Left ventricle myocardium inferior (tissue), 1 donor: Measurements from ENCODE around the gene FAM117A. TPM values are rescaled to one million over a fixed set of nuclear protein-coding genes. Genes with fewer than 3 reads are reported as not detected.
A peak's percentile ranks its signal among the peaks of the same experiment; 100 is the strongest.

Source experiments
- DNase-seq: peaks from one replicate; pipeline ENCODE4 v3.0.0-alpha.2; 2020
- H3K27ac ChIP-seq: fragments of 200-600 bp; replicated peaks from 2 replicates; pipeline ENCODE4 v1.8.0; 2021
- H3K27me3 ChIP-seq: fragments of 200-600 bp; 2 replicates; pipeline ENCODE4 v1.8.0; 2021; ENCODE audit warnings: low read depth
- H3K36me3 ChIP-seq: fragments of 200-600 bp; 2 replicates; pipeline ENCODE4 v1.8.0; 2021
- H3K4me1 ChIP-seq: fragments of 200-600 bp; 2 replicates; pipeline ENCODE4 v1.8.0; 2021
- H3K4me3 ChIP-seq: fragments of 200-600 bp; 2 replicates; pipeline ENCODE4 v1.8.0; 2021; ENCODE audit warnings: mild to moderate bottlenecking, moderate library complexity
- H3K9me3 ChIP-seq: fragments of 200-600 bp; replicated peaks from 2 replicates; pipeline ENCODE4 v1.8.0; 2021
- CTCF ChIP-seq: fragments of 200-600 bp; IDR thresholded peaks from 2 replicates; pipeline ENCODE4 v1.8.0; 2021; ENCODE audit warnings: antibody characterized with exemption, mild to moderate bottlenecking, borderline replicate concordance
- intact Hi-C: fragments of 100-400 bp; cut with micrococcal nuclease; formaldehyde crosslinking; loops from one replicate; pipeline ENCODE4 v1.11.0; 2022
- total RNA-seq: library from RNA; stranded (reverse); fragmentation: NEBNext Ultra II Directional; extraction: Animal tissue kit (Norgen Biotek cat#: 25700); gene quantifications from one replicate; pipeline ENCODE4 v1.2.1, GENCODE V29; 2021
- donor health status: DM: no; HTN: yes; CAD: no; lungs with severe emphysema.

FAM117A gene
- total RNA-seq, 1 donor from 2014 or later: 12.8 TPM

GRCh38 chr17:49708515-49709183 is 55.3 kb downstream of the FAM117A start:
- H3K4me1 ChIP-seq: peaks cover 44% of the 10 kb centered on the region
- intact Hi-C loops: loop anchor here (5.0 to 10.0 kb wide), 2 partner anchors 74 to 146 kb away; no protein-coding TSS in a partner anchor
- peaks cover 46% of the 10 kb centered on the region for H3K36me3 ChIP-seq
- TF ChIP-seq CTCF: no peak
- peak overlapping the region; percentile 99 for H3K4me3 ChIP-seq
- DNase-seq: no peak
- H3K9me3 ChIP-seq: no peaks in the 10 kb centered on the region
- no peaks in the 10 kb centered on the region for H3K27me3 ChIP-seq
- H3K27ac ChIP-seq: peak overlapping the region; percentile 94

GRCh38 chr17:49707608-49708514 is 56.1 kb downstream of the FAM117A start, which contains the start of gene SLC35B1:
TSS of gene SLC35B1 (minus strand) at chr17:49707964. CDS start at chr17:49707833, 131 bp downstream.
- no peaks in the 10 kb centered on the region for H3K27me3 ChIP-seq
- peak; percentile 79 for TF ChIP-seq CTCF
- H3K4me3 ChIP-seq: peak within 1 kb of the TSS; percentile 99
- peaks cover 51% of the 10 kb centered on the region for H3K36me3 ChIP-seq
- H3K4me1 ChIP-seq: peaks cover 47% of the 10 kb centered on the region
- H3K27ac ChIP-seq: peak within 1 kb of the TSS; percentile 94
- H3K9me3 ChIP-seq: no peaks in the 10 kb centered on the region
- intact Hi-C loops: loop anchor here (5.0 to 10.0 kb wide), 2 partner anchors 74 to 147 kb away; no protein-coding TSS in a partner anchor
- peak; percentile 100 for DNase-seq

- TF ChIP-seq CTCF: no peak
- Histone ChIP-seq H3K4me1 (peaks cover 47% of the 10 kb centered on the region), H3K4me3 (peak overlapping the region; percentile 99), H3K27ac (peak overlapping the region; percentile 94), H3K27me3 (no peaks in the 10 kb centered on the region), H3K36me3 (peaks cover 51% of the 10 kb centered on the region), H3K9me3 (no peaks in the 10 kb centered on the region)
- no peak for DNase-seq
- intact Hi-C loops: loop anchor here (5.0 to 10.0 kb wide), 2 partner anchors 75 to 148 kb away; no protein-coding TSS in a partner anchor
These were observed 56.7 kb downstream of the FAM117A start for GRCh38 chr17:49707246-49707607.

- intact Hi-C loops: loop anchor here (5.0 to 10.0 kb wide), 2 partner anchors 77 to 150 kb away; no protein-coding TSS in a partner anchor
- Histone ChIP-seq H3K27ac (no peak overlapping the region), H3K9me3 (no peaks in the 10 kb centered on the region), H3K27me3 (no peaks in the 10 kb centered on the region), H3K4me3 (no peak overlapping the region), H3K36me3 (peaks cover 58% of the 10 kb centered on the region), H3K4me1 (peaks cover 49% of the 10 kb centered on the region)
- DNase-seq: no peak
- no peak for TF ChIP-seq CTCF
These were observed 58.7 kb downstream of the FAM117A start for GRCh38 chr17:49705254-49705653.

GRCh38 chr17:49703557-49704277 is 60.2 kb downstream of the FAM117A start:
- H3K27me3 ChIP-seq: no peaks in the 10 kb centered on the region
- peaks cover 65% of the 10 kb centered on the region for H3K36me3 ChIP-seq
- TF ChIP-seq CTCF: peak; percentile 65
- H3K4me3 ChIP-seq: no peak overlapping the region
- H3K4me1 ChIP-seq: peaks cover 54% of the 10 kb centered on the region
- intact Hi-C loops: loop anchor here (10.0 kb wide), 1 partner anchor 151 kb away; no protein-coding TSS in a partner anchor
- peak overlapping the region; percentile 43 for H3K27ac ChIP-seq
- H3K9me3 ChIP-seq: no peaks in the 10 kb centered on the region
- no peak for DNase-seq
